Measurements from ENCODE around the gene HAUS6. TPM values are rescaled to one million over a fixed set of nuclear protein-coding genes. Genes with fewer than 3 reads are reported as not detected.

The HAUS6 gene
- total and polyA plus RNA-seq, 2 of the 8 experiments (the other 6 are each of a cell fraction or from before 2014, with no cell fraction given): 11.7 to 52.4 TPM

DNA sequence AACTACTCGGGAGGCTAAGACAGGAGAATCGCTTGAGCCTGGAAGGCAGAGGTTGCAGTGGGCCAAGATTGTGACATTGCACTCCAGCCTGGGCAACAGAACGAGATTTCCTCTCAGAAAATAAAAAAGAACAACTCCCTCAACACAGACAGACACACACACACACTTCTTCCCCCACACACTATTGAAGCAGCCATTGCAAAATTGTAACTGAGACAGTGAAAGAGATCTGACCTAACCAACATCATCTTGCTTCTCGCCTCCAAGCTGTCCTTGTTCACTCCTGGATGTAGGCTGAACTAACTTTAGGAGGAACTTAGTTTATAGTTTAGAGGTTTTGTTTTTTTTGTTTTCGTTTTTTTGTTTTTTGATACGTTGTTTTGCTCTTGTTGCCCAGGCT lies 37.6 kb upstream of the HAUS6 start:
- FAIRE-seq: no peak
- H2BK15ac ChIP-seq (ENCODE audit: low read length): no peak overlapping the region
- H3K56ac ChIP-seq (replicated peaks; ENCODE audit: insufficient read length, low read depth, low read length): no peak overlapping the region
- no peaks in the 10 kb centered on the region for H3K23me2 ChIP-seq (ENCODE audit: low read depth, low read length)
- no peak overlapping the region for H2BK120ac ChIP-seq (replicated peaks; ENCODE audit: low read depth, low read length)
- H3K4me1 ChIP-seq (replicated peaks in 1 of 4; ENCODE audit: control insufficient read depth in 3 of 4, insufficient read depth in 4 of 4, low read length in 3 of 4): no peaks in the 10 kb centered on the region; a peak in 1 of 7 replicates
- no peak overlapping the region for H3K18ac ChIP-seq (ENCODE audit: extremely low read depth, low read length)
- no peak overlapping the region for H3K14ac ChIP-seq (ENCODE audit: insufficient read length)
- H2BK5ac ChIP-seq (ENCODE audit: low read depth, low read length): no peak overlapping the region
- no peaks in the 10 kb centered on the region for H3K79me1 ChIP-seq (ENCODE audit: low read depth, low read length)
- H2BK12ac ChIP-seq (ENCODE audit: low read depth, low read length): no peak overlapping the region
- no peak overlapping the region for H4K5ac ChIP-seq (ENCODE audit: insufficient read length, low read depth, low read length)
- no peaks in the 10 kb centered on the region for H3K36me3 ChIP-seq (ENCODE audit: control insufficient read depth in 2 of 4, insufficient read depth in 4 of 4, low read length in 3 of 4)
- H3K27ac ChIP-seq (ENCODE audit: low read depth, low read length): no peak overlapping the region
- H3K4me3 ChIP-seq (ENCODE audit: extremely low read depth in 1 of 4, insufficient read depth in 2 of 4, low read depth in 3 of 4, low read length in 4 of 4): no peak overlapping the region
- no peak overlapping the region for H3K9ac ChIP-seq (replicated peaks in 1 of 4; ENCODE audit: extremely low read depth in 1 of 4, low read depth in 3 of 4, low read length in 3 of 4)
- POLR2A ChIA-PET (ENCODE audit: partially characterized antibody): interaction anchor here (2.2 kb wide), 1 partner anchor 12 kb away, joined by 11 read pairs; no protein-coding TSS in a partner anchor
- no peaks in the 10 kb centered on the region for H4K20me1 ChIP-seq (replicated peaks in 1 of 2; ENCODE audit: control insufficient read depth in 1 of 2, insufficient read depth in 2 of 2, low read length in 2 of 2)
- 91 to 100% methylated on average over 1 to 6 of the region's 6 CpGs for WGBS, 2 experiments (ENCODE audit: extremely low coverage in 1 of 2, insufficient coverage in 1 of 2, insufficient read length in 1 of 2, insufficient replicate concordance in 2 of 2, low coverage in 1 of 2, low lambda C conversion rate in 2 of 2, missing lambda C conversion rate in 1 of 2)
- no peaks in the 10 kb centered on the region for H3K9me3 ChIP-seq (ENCODE audit: insufficient read depth in 2 of 2, low read depth in 1 of 2, low read length in 1 of 2)
- H3K4ac ChIP-seq (replicated peaks; ENCODE audit: insufficient read length, low read depth, low read length): no peak overlapping the region
- no peaks in the 10 kb centered on the region for H3K27me3 ChIP-seq (replicated peaks in 1 of 4; ENCODE audit: control insufficient read depth in 3 of 4, extremely low read depth in 1 of 4, insufficient read depth in 3 of 4, low read length in 3 of 4)
- no peak overlapping the region for H4K8ac ChIP-seq (ENCODE audit: extremely low read depth, insufficient read depth, low read length)
- no peak overlapping the region for H2AFZ ChIP-seq (ENCODE audit: low read length)
- no peaks in the 10 kb centered on the region for H3K79me2 ChIP-seq (ENCODE audit: control insufficient read depth in 1 of 2, insufficient read depth in 2 of 2, low read length in 2 of 2)
- no peak overlapping the region for H2BK20ac ChIP-seq (ENCODE audit: low read length)
- CTCF ChIA-PET (ENCODE audit: partially characterized antibody): interaction anchor here (0.7 to 0.8 kb wide), 3 partner anchors 30 to 303 kb away, joined by 3 to 4 read pairs (median 3); no protein-coding TSS in a partner anchor
- no peak overlapping the region for H4K91ac ChIP-seq (replicated peaks; ENCODE audit: insufficient read length, low read length)
- H3K23ac ChIP-seq (ENCODE audit: insufficient read length): no peak overlapping the region
- no peak overlapping the region for H2AK5ac ChIP-seq (ENCODE audit: low read depth, low read length)
- DNase-seq (ENCODE audit: low read depth in 1 of 2, low spot score in 2 of 2): no peak
- H3K4me2 ChIP-seq (ENCODE audit: insufficient read depth in 1 of 2, low read depth in 2 of 2, low read length in 2 of 2): no peak overlapping the region
- TF ChIP-seq NANOG (IDR thresholded peaks at IDR 0.05; ENCODE audit: insufficient read depth, low read depth, low read length, poor library complexity, severe bottlenecking) (no peak), HDAC2 (IDR thresholded peaks at IDR 0.05; ENCODE audit: borderline replicate concordance in 1 of 2, low read depth in 2 of 2, low read length in 2 of 2) (no peak), RAD21 (IDR thresholded peaks at IDR 0.05 in 1 of 2, conservative IDR thresholded peaks at IDR 0.05 in 1 of 2; ENCODE audit: low read depth in 2 of 2, low read length in 2 of 2) (no peak), CHD2 (IDR thresholded peaks at IDR 0.05; ENCODE audit: low read length) (no peak), TAF7 (optimal IDR thresholded peaks at IDR 0.05; ENCODE audit: borderline replicate concordance, low read depth, low read length) (no peak), BACH1 (IDR thresholded peaks at IDR 0.05; ENCODE audit: low read length) (no peak), EP300 (IDR thresholded peaks at IDR 0.05; ENCODE audit: borderline replicate concordance in 1 of 2, low read depth in 2 of 2, low read length in 2 of 2) (no peak), TAF1 (IDR thresholded peaks at IDR 0.05; ENCODE audit: low read depth, low read length) (no peak), SIX5 (IDR thresholded peaks at IDR 0.05; ENCODE audit: low read depth, low read length) (no peak), SRF (IDR thresholded peaks at IDR 0.05; ENCODE audit: low read depth, low read length) (no peak), HDAC6 (IDR thresholded peaks at IDR 0.05; ENCODE audit: low read depth, low read length) (no peak), JUN (IDR thresholded peaks at IDR 0.05; ENCODE audit: low read depth, low read length) (no peak), RXRA (IDR thresholded peaks at IDR 0.05; ENCODE audit: insufficient read depth, low read depth, low read length) (no peak), SIN3A (conservative IDR thresholded peaks at IDR 0.05 in 1 of 2, IDR thresholded peaks at IDR 0.05 in 1 of 2; ENCODE audit: low read depth in 1 of 2, low read length in 2 of 2) (no peak)
